Activated gamma-delta T cell treated with anti-CD3 and anti-CD28 coated beads, Interleukin-2, amount 50 U/mL, for 16 hours (primary cell): Measurements from ENCODE around the gene PBX3.
"Not testable (repeated sequence)": the region's sequence is repeated elsewhere in the genome, so short reads cannot be mapped to it uniquely, and the experiment has no call there.

Source experiments
- DNase-seq: peaks from one replicate; pipeline ENCODE4 v3.0.0-alpha.2; 2020; ENCODE audit warnings: low read depth

Gene PBX3

GRCh38 chr9:125778538-125779219 is 31.5 kb downstream of the PBX3 start:
- DNase-seq: not testable (repeated sequence)

- DNase-seq: not testable (repeated sequence)
Measured at GRCh38 chr9:125779220-125779565, 32.0 kb downstream of the PBX3 start.

- DNase-seq: no peak
Measured at GRCh38 chr9:125782718-125783117, 35.5 kb downstream of the PBX3 start.

- DNase-seq: no peak
Measured at GRCh38 chr9:125784286-125785049, 37.3 kb downstream of the PBX3 start.

GRCh38 chr9:125785248-125785751 is 38.1 kb downstream of the PBX3 start:
- DNase-seq: no peak

- DNase-seq: no peak
Measured at GRCh38 chr9:125787715-125788114, 40.5 kb downstream of the PBX3 start.

- no peak for DNase-seq
Measured at GRCh38 chr9:125789196-125789595, 42.0 kb downstream of the PBX3 start.

- no peak for DNase-seq
Measured at GRCh38 chr9:125794708-125795107, 47.5 kb downstream of the PBX3 start.

- DNase-seq: no peak
Measured at GRCh38 chr9:125795970-125796596, 48.9 kb downstream of the PBX3 start.

- DNase-seq: no peak
Measured at GRCh38 chr9:125797930-125798329, 50.8 kb downstream of the PBX3 start.

GRCh38 chr9:125803526-125803925 is 56.4 kb downstream of the PBX3 start:
- DNase-seq: no peak

GRCh38 chr9:125805057-125805456 is 57.9 kb downstream of the PBX3 start:
- DNase-seq: no peak

- DNase-seq: no peak
Measured at GRCh38 chr9:125805586-125805985, 58.4 kb downstream of the PBX3 start.

GRCh38 chr9:125807079-125807478 is 59.9 kb downstream of the PBX3 start:
- no peak for DNase-seq

GRCh38 chr9:125810161-125810560 is 63.0 kb downstream of the PBX3 start:
- no peak for DNase-seq

GRCh38 chr9:125811002-125811401 is 63.8 kb downstream of the PBX3 start:
- DNase-seq: no peak

- no peak for DNase-seq
Measured at GRCh38 chr9:125812403-125812802, 65.2 kb downstream of the PBX3 start.

GRCh38 chr9:125815568-125815967 is 68.4 kb downstream of the PBX3 start:
- DNase-seq: no peak

- no peak for DNase-seq
Measured at GRCh38 chr9:125816321-125816720, 69.1 kb downstream of the PBX3 start.

- no peak for DNase-seq
Measured at GRCh38 chr9:125820100-125820804, 73.1 kb downstream of the PBX3 start.

- no peak for DNase-seq
Measured at GRCh38 chr9:125821078-125821477, 73.9 kb downstream of the PBX3 start.

GRCh38 chr9:125822160-125822559 is 75.0 kb downstream of the PBX3 start:
- DNase-seq: no peak
